B cell (primary cell): ENCODE measurements around the gene ARPIN. TPM values are rescaled to one million over a fixed set of nuclear protein-coding genes. Genes with fewer than 3 reads are reported as not detected.

Source experiments
- ATAC-seq: fragments of 200-7000 bp; cut with Tn5 transposase; one replicate; pipeline ENCODE4 v1.10.0; 2021; ENCODE audit warnings: low read depth, mild to moderate bottlenecking, moderate number of reproducible peaks, moderate library complexity
- CTCF ChIA-PET: fragments of 350-600 bp; sonication (Branson Sonifier 250); formaldehyde crosslinking; loops from one replicate; lab custom pipeline; 2021; ENCODE audit warnings: antibody characterized with exemption, inconsistent platforms; lab: Charles Lee
- POLR2A ChIA-PET: fragments of 350-600 bp; sonication (Branson Sonifier 250); formaldehyde crosslinking; loops from one replicate; lab custom pipeline; 2021; ENCODE audit warnings: antibody characterized with exemption; lab: Charles Lee
- DNase-seq: peaks from one replicate; pipeline ENCODE4 v3.0.0; 2013
- H2AFZ ChIP-seq: 2 replicates; pipeline ENCODE4 v1.6.1; 2012; ENCODE audit warnings: mild to moderate bottlenecking, low read depth, low read length; ENCODE audit not compliant: insufficient read depth, poor library complexity, severe bottlenecking
- H3K27ac ChIP-seq, 2 donors: 1 replicate in 1 of 2; 2 replicates in 1 of 2; pipeline ENCODE4 v1.5.1; 2012 to 2013; ENCODE audit warnings: low read length in 2 of 2, mild to moderate bottlenecking in 2 of 2, moderate library complexity in 1 of 2
- H3K27me3 ChIP-seq, 4 experiments: fragments of 200-600 bp in 1 of 4; sonication (generic) in 1 of 4; replicated peaks in 1 of 4; 1 replicate in 2 of 4; 2 replicates in 2 of 4; pipeline versions ENCODE4 v1.6.1 to v1.7.0; 2013 to 2016; ENCODE audit warnings: low read length in 3 of 4, mild to moderate bottlenecking in 2 of 4, mixed read lengths in 1 of 4, moderate library complexity in 1 of 4; ENCODE audit not compliant: insufficient read depth in 4 of 4, control insufficient read depth in 3 of 4; ENCODE audit errors: control extremely low read depth in 1 of 4
- H3K36me3 ChIP-seq, 2 experiments: replicated peaks in 1 of 2; 1 replicate in 1 of 2; 2 replicates in 1 of 2; pipeline versions ENCODE4 v1.6.1 to v1.7.1; 2013; ENCODE audit warnings: low read length in 1 of 2; ENCODE audit not compliant: insufficient read depth in 2 of 2, control insufficient read depth in 1 of 2; ENCODE audit errors: control extremely low read depth in 1 of 2, extremely low read depth in 1 of 2
- H3K4me1 ChIP-seq, 2 donors: fragments of 200-600 bp in 1 of 2; sonication (generic) in 1 of 2; 1 replicate in 1 of 2; 2 replicates in 1 of 2; pipeline versions ENCODE4 v1.5.1 to v1.6.1; 2013 to 2017; ENCODE audit warnings: low read length in 2 of 2; ENCODE audit not compliant: control insufficient read depth in 2 of 2, insufficient read depth in 2 of 2
- H3K4me2 ChIP-seq: replicated peaks from 2 replicates; pipeline ENCODE3; 2012; ENCODE audit warnings: mild to moderate bottlenecking, low read depth, low read length; ENCODE audit not compliant: poor library complexity, severe bottlenecking
- H3K4me3 ChIP-seq, 5 experiments: fragments of 200-600 bp in 1 of 5; sonication (generic) in 1 of 5; 1 replicate in 3 of 5; 2 replicates in 2 of 5; pipeline versions ENCODE4 v1.5.1 to v1.7.0; 2011 to 2016; ENCODE audit warnings: low read length in 4 of 5, mild to moderate bottlenecking in 4 of 5, low read depth in 2 of 5, control low read depth in 1 of 5, moderate library complexity in 1 of 5; ENCODE audit not compliant: insufficient read depth in 1 of 5; ENCODE audit errors: control extremely low read depth in 1 of 5, extremely low read depth in 1 of 5
- H3K79me2 ChIP-seq: fragments of 200-600 bp; sonication (generic); one replicate; pipeline ENCODE4 v1.6.0; 2016; ENCODE audit warnings: low read length; ENCODE audit not compliant: control insufficient read depth, insufficient read depth
- H3K9ac ChIP-seq: fragments of 200-600 bp; sonication (generic); 2 replicates; pipeline ENCODE4 v1.6.1; 2017; ENCODE audit warnings: mild to moderate bottlenecking, low read length, moderate library complexity
- H3K9me3 ChIP-seq, 3 donors: one replicate each; pipeline versions ENCODE4 v1.6.1 to v1.7.1; 2013; ENCODE audit warnings: low read length in 2 of 3; ENCODE audit not compliant: control insufficient read depth in 2 of 3, insufficient read depth in 1 of 3; ENCODE audit errors: control extremely low read depth in 1 of 3
- H4K20me1 ChIP-seq: 2 replicates; pipeline ENCODE4 v1.6.0; 2012; ENCODE audit warnings: mild to moderate bottlenecking, low read length; ENCODE audit not compliant: insufficient read depth, control insufficient read depth, poor library complexity, severe bottlenecking
- H3K27ac Mint-ChIP-seq: one replicate; pipeline ENCODE4 v1.8.0; 2021; ENCODE audit warnings: mixed read lengths
- H3K27me3 Mint-ChIP-seq: one replicate; pipeline ENCODE4 v1.8.0; 2021; ENCODE audit warnings: mixed read lengths
- H3K4me1 Mint-ChIP-seq: one replicate; pipeline ENCODE4 v1.8.0; 2021; ENCODE audit warnings: mixed read lengths
- H3K4me3 Mint-ChIP-seq: one replicate; pipeline ENCODE4 v1.8.0; 2021; ENCODE audit warnings: mixed read lengths
- H3K9me3 Mint-ChIP-seq: one replicate; pipeline ENCODE4 v1.8.0; 2022; ENCODE audit warnings: mixed read lengths; ENCODE audit not compliant: insufficient read depth
- EZH2 ChIP-seq: IDR thresholded peaks from 2 replicates; pipeline ENCODE4 v1.6.1; 2012; ENCODE audit warnings: borderline replicate concordance, low read depth, mild to moderate bottlenecking, moderate library complexity, low read length; ENCODE audit not compliant: insufficient read depth, poor library complexity, severe bottlenecking
- WGBS: methylation state at CpG from one replicate; pipeline ENCODE4 v1.1.5; 2013; ENCODE audit warnings: missing lambda C conversion rate; ENCODE audit not compliant: insufficient coverage; 5-methylcytosine and 5-hydroxymethylcytosine counted together
- intact Hi-C: fragments of 100-400 bp; cut with micrococcal nuclease; formaldehyde crosslinking; loops from one replicate; pipeline ENCODE4 v1.10.0; 2022
- polyA plus RNA-seq: library from polyadenylated mRNA; depleted of rRNA; stranded (reverse); fragments of >200 nt; gene quantifications from 2 replicates; pipeline ENCODE4 v1.2.3, GENCODE V29; 2012
- total RNA-seq, 2 donors: library from RNA; stranded (reverse); fragments of 120-200 nt in 1 of 2; gene quantifications; 1 replicate in 1 of 2; 2 replicates in 1 of 2; pipeline versions ENCODE4 v1.2.3 to v1.2.4, GENCODE V29; 2013 to 2022
- TF ChIP-seq, protein P1 (sequence below): fragments of 200-600 bp; IDR thresholded peaks from one replicate; pipeline ENCODE4 v1.8.0; 2022; ENCODE audit warnings: antibody characterized with exemption, mild to moderate bottlenecking

Gene ARPIN
- total and polyA plus RNA-seq, 2 donors (not counting 1 experiment from before 2014, with no cell fraction given): 0.10 TPM

DNA sequence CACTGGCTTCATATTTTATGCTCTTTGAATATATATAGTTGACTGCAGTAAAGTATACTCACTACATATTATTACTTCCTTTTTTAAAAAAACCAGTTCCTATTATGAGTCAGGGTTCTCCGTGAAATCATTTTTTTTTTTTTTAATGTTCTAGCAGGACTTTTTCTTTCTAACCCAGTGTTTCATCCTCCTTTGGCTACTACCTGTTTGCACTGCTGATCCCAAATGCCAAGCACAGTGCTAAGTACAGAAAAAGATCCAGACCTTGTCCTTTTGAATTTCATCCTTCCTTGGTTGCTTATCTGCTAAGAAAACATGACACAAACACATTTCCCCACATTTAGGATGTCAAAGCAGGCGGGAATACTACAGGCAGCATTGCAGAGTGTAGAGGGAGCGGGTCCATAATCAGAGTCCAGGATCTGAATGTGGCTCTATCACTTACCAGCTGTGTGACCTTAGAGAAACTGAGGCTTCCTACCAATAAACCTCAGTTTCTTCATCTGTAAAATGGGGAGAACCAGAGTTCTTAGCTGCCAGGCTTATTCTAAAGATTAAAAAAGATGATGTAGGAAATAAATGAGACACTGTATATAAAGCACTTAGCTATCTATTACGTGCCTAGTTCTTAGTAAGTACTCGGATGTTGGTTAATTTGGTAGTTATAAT, 60.9 kb downstream of the ARPIN start:
- ATAC-seq: peak; percentile 53
- DNase-seq: peak; percentile 32

DNA sequence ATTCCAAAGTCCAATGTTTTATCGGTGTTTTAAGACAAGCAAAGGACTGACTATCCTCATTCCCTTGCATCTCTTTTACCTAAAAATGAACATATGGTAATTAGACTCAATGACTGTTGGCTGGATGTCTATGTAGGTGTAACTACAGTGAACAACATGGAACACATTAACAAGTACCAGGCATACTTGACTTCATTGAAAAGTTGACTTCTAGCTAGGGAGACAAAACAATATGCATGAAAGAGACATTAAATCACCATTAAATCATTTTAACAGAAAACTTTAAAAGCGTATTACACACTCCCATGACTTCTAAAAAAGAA, 63.8 kb downstream of the ARPIN start:
- Histone ChIP-seq H3K4me2 (no peak overlapping the region), H3K4me1 (peaks cover 14 to 29% of the 10 kb centered on the region in 2 donors), H3K4me3 (no peak overlapping the region), H4K20me1 (no peaks in the 10 kb centered on the region), H3K79me2 (no peaks in the 10 kb centered on the region), H2AFZ (no peak overlapping the region), H3K27me3 (no peaks in the 10 kb centered on the region), H3K9me3 (no peaks in the 10 kb centered on the region), H3K9ac (no peak overlapping the region), H3K27ac (no peak overlapping the region), H3K36me3 (peaks cover 0 to 12% of the 10 kb centered on the region in 2 experiments)
- ChIA-PET CTCF (interaction anchor here (0.8 kb wide), 1 partner anchor 25 kb away, joined by 3 read pairs; no protein-coding TSS in a partner anchor), POLR2A (no interaction called here)
- DNase-seq (no peak), ATAC-seq (no peak)
- Mint-ChIP-seq H3K27me3 (no peaks in the 10 kb centered on the region), H3K27ac (no peak overlapping the region), H3K4me1 (peaks cover 34% of the 10 kb centered on the region), H3K4me3 (peak overlapping the region; percentile 4), H3K9me3 (no peaks in the 10 kb centered on the region)
- WGBS: no CpG with 5 or more reads among the region's 2 CpGs
- intact Hi-C loops: no loop called here
- TF ChIP-seq, protein P1, sequence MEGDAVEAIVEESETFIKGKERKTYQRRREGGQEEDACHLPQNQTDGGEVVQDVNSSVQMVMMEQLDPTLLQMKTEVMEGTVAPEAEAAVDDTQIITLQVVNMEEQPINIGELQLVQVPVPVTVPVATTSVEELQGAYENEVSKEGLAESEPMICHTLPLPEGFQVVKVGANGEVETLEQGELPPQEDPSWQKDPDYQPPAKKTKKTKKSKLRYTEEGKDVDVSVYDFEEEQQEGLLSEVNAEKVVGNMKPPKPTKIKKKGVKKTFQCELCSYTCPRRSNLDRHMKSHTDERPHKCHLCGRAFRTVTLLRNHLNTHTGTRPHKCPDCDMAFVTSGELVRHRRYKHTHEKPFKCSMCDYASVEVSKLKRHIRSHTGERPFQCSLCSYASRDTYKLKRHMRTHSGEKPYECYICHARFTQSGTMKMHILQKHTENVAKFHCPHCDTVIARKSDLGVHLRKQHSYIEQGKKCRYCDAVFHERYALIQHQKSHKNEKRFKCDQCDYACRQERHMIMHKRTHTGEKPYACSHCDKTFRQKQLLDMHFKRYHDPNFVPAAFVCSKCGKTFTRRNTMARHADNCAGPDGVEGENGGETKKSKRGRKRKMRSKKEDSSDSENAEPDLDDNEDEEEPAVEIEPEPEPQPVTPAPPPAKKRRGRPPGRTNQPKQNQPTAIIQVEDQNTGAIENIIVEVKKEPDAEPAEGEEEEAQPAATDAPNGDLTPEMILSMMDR: no peak
- no peak for TF ChIP-seq EZH2

More for the DNA sequence above, 60.9 kb downstream of the ARPIN start:
- Mint-ChIP-seq H3K4me3 (peak overlapping the region; percentile 43), H3K4me1 (peaks cover 34% of the 10 kb centered on the region), H3K27me3 (no peaks in the 10 kb centered on the region), H3K27ac (peak overlapping the region; percentile 22), H3K9me3 (no peaks in the 10 kb centered on the region)
- TF ChIP-seq EZH2: no peak
- TF ChIP-seq, protein P1: no peak
- intact Hi-C loops: no loop called here
- Histone ChIP-seq H3K9ac (no peak overlapping the region), H3K27ac (peak overlapping the region in 1 of 2 donors; percentile 36), H4K20me1 (no peaks in the 10 kb centered on the region), H3K4me2 (peak overlapping the region; percentile 30), H3K4me1 (peaks cover 14 to 29% of the 10 kb centered on the region in 2 donors), H3K4me3 (no peak overlapping the region), H3K36me3 (peaks cover 0 to 5% of the 10 kb centered on the region in 2 experiments), H3K27me3 (no peaks in the 10 kb centered on the region), H3K79me2 (no peaks in the 10 kb centered on the region), H2AFZ (no peak overlapping the region), H3K9me3 (no peaks in the 10 kb centered on the region)
- 62% methylated on average over 3 of the region's 5 CpGs for WGBS
- CTCF ChIA-PET: interaction anchor here (0.9 to 1.6 kb wide), 2 partner anchors 14 to 23 kb away, joined by 3 to 10 read pairs; no protein-coding TSS in a partner anchor
- POLR2A ChIA-PET: no interaction called here
